Measurements from ENCODE around the gene GALNT2. TPM values are rescaled to one million over a fixed set of nuclear protein-coding genes. Genes with fewer than 3 reads are reported as not detected.

Gene GALNT2
- total RNA-seq, 2 donors from 2014 or later = 56.8 to 63.2 TPM

DNA sequence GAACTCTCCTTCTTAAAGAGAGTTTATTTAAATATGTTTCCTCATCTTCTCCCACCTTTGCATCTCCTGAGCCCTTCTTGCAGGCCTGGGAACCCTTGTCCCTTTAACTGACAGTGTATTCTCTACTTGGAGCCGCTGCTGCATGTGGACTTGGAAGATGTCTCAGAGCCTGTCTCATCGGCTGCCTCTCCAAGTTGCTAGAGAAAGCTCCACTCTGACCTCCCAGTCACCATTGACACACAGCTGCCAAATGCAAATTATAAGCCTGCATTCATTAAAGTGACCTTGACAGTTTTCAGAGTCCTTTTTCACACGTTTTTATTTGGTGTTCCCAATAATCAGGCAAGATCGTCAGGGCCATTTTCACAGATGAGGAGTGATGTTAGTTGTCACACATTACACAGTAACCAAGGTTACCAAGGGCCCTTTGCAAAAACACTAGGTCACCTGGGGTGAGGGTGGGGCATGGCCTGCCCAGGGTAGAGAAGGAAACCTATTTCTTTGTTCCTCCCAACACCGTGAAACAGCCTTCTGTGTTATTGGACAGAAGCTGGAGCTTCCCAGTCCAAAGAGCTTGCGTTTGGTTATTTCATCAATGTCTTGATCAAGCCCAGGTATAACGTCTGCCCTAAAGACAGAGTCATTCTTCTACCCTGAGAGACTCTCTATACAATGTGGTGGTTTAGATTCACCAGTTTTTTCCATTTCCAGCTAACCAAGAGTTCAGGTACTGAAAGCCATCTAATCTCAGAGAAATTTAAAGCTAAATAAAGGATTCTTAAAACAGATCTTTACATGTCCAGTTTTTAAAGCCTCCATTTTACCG lies 164.1 kb downstream of the GALNT2 start:
- ATAC-seq = peak; percentile 85
- intact Hi-C loops (cut with DNase I, micrococcal nuclease) = no loop called here
- peak; percentile 34 to 63 for DNase-seq

GRCh38 chr1:230231774-230232145 lies 164.7 kb downstream of the GALNT2 start:
- intact Hi-C loops (cut with DNase I, micrococcal nuclease) = no loop called here
- DNase-seq (peak; percentile 88), ATAC-seq (peak; percentile 98)

DNA sequence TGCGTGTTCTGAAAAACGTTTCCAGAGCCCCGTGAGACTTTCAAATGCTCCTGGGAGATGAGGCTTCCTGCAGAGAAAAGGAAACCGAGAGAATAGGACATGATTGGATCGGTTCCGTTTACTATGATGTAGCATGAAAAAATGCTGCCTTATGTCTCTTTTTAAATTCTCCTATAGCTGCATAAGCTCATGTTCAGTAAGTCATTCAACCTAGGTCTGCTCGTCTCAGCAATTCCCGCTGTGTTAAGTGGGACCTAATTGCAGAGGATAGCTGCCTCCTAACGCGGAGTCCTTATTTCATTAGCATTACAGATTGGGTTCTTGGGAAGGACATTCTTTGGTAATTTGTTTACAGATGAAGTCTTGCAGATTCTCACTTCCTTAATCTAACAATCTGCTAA lies 165.3 kb downstream of the GALNT2 start:
- ATAC-seq = no peak
- intact Hi-C loops (cut with DNase I, micrococcal nuclease) = no loop called here
- no peak for DNase-seq

GRCh38 chr1:230233786-230234185 lies 166.7 kb downstream of the GALNT2 start:
- intact Hi-C loops (cut with DNase I, micrococcal nuclease) = no loop called here
- ATAC-seq = no peak
- no peak for DNase-seq

- no peak for DNase-seq
- intact Hi-C loops (cut with DNase I, micrococcal nuclease) = no loop called here
- no peak for ATAC-seq
Observed at GRCh38 chr1:230235876-230236275, 168.8 kb downstream of the GALNT2 start.

DNA sequence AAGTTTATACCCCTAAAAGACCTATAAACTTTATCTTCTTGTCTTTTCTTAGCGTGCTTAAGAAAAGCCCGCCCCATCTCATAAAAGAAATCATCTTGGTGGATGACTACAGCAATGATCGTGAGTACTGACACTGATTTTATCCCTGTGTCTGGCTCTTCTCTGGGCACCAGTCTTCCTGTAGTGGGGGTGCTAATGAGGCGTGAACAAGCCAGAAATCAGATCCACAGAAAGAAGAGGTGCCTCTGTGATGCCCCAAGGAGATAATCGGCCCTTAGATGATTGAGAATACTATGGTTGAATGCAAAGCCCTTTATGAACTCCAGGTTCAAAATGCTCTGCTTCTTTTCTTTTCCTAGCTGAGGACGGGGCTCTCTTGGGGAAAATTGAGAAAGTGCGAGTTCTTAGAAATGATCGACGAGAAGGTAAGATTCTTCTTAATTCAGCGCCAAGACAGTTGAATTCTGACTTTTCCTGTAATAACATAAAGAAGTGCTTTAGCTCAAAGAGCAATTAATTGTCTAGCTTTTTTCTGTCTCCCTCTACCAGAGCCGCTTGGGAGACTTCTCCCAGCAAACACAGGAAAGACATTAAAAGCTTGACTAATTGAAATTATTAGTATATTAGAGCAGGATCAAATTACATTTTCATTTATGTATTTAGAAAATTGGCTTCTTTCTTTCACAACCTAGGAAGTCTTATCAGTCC lies 169.4 kb downstream of the GALNT2 start:
- ATAC-seq (no peak), DNase-seq (no peak)
- intact Hi-C loops (cut with DNase I, micrococcal nuclease) = no loop called here

DNA sequence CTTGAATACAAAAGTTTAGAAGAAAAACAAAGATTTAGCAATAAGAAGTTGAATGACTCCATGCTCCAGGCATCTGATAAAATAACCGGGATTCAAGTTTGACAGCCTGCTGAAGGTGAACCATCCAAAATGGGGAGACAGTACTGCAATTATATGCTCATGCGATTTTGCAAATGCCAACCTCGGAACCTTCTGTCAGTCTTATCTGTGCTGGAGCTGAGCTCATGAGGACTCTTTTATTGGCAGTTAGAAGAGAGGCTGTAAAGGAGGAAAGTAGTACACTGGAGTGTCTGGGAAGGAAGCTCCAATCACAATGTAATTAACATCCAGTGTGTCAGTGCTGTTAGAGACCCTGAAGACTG lies 170.0 kb downstream of the GALNT2 start:
- DNase-seq = no peak
- peak; percentile 80 for ATAC-seq
- intact Hi-C loops (cut with DNase I, micrococcal nuclease) = no loop called here

DNA sequence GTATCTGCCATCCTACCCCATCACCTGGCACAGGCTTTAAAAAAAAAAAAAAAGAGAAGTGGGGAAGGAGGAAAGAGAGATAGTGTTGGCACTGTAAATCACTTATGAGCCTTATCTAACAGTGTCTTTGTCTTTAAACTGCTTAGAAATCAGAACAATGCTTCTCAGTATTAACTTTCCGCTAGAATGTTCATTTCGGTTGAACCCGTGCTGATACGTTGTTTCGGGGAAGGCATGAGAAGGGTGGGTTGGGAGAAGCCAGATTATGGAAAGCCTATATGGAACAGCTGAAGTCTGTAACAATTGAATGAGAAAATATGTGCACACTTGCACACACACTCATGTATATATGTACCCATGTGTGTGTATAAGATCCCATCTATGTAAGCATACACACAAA lies 170.8 kb downstream of the GALNT2 start:
- intact Hi-C loops (cut with DNase I, micrococcal nuclease) = no loop called here
- ATAC-seq (no peak), DNase-seq (no peak)

DNA sequence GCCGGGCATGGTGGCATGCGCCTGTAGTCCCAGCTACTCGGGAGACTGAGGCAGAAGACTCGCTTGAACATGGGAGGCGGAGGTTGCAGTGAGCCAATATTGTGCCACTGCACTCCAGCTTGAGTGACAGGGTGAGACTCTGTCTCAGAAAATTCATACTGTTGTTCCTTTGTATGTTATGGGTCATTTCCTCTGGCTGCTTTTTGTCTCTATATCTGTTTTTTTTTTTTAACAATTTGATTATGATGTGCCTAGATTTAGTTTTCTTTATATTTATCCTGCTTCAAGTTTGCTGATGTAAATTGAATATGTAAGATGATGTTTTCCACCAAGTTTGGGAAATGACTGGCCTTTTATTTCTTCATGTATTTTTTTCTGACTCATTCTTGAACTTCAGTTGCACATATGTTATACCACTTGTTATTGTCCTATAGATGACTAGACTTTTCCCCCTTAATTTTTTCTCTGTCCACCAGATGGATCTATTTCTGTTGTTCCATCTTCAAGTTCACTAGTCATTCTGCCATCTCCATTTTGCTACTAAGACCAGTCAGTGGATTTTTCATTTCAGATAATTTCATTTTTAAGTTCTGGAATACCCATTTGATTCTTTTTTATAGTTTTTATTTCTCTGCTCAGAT lies 173.5 kb downstream of the GALNT2 start:
- DNase-seq (no peak), ATAC-seq (no peak)
- intact Hi-C loops (cut with DNase I, micrococcal nuclease) = no loop called here

DNA sequence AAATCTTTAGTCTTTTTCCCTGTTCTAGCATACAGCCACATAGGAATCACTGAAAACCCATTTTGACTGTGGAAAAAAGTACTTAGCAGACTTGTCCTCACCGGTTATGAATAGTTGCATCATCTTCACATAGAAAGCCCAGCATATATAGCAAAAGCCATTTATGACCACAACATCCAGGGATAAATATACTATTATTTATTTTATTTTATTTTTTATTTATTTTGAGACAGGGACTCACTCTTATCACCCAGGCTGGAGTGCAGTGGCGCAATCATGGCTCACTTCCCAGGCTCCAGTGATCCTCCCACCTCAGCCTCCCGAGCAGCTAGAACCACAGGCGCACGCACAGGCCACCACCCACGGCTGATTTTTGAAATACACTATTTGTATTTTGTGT lies 175.3 kb downstream of the GALNT2 start:
- intact Hi-C loops (cut with DNase I, micrococcal nuclease) = no loop called here
- ATAC-seq = no peak
- DNase-seq = no peak

GRCh38 chr1:230243146-230243545 lies 176.1 kb downstream of the GALNT2 start:
- intact Hi-C loops (cut with DNase I, micrococcal nuclease) = no loop called here
- no peak for ATAC-seq
- DNase-seq = no peak

- ATAC-seq = no peak
- intact Hi-C loops (cut with DNase I, micrococcal nuclease) = no loop called here
- no peak for DNase-seq
Observed at GRCh38 chr1:230243583-230244353, 176.7 kb downstream of the GALNT2 start.

DNA sequence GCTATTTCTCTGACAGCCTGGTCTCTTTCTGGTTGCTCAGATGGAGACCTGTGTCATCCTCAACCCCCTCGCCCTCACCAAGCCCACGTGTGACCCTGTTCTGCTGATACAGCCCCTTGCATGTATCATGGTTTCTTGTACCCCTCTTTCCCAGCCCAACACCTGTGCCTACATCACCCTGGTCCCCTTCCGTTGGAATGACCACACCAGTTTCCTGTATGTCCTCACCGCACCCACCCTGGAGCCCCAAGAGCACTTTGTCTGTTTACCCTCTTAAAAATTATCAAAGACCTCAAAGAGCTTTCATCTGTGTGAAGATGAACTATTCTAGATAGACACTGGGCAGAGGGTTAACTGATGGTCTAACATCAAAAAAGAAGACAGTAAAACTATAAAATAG lies 179.5 kb downstream of the GALNT2 start:
- no peak for DNase-seq
- intact Hi-C loops (cut with DNase I, micrococcal nuclease) = no loop called here

DNA sequence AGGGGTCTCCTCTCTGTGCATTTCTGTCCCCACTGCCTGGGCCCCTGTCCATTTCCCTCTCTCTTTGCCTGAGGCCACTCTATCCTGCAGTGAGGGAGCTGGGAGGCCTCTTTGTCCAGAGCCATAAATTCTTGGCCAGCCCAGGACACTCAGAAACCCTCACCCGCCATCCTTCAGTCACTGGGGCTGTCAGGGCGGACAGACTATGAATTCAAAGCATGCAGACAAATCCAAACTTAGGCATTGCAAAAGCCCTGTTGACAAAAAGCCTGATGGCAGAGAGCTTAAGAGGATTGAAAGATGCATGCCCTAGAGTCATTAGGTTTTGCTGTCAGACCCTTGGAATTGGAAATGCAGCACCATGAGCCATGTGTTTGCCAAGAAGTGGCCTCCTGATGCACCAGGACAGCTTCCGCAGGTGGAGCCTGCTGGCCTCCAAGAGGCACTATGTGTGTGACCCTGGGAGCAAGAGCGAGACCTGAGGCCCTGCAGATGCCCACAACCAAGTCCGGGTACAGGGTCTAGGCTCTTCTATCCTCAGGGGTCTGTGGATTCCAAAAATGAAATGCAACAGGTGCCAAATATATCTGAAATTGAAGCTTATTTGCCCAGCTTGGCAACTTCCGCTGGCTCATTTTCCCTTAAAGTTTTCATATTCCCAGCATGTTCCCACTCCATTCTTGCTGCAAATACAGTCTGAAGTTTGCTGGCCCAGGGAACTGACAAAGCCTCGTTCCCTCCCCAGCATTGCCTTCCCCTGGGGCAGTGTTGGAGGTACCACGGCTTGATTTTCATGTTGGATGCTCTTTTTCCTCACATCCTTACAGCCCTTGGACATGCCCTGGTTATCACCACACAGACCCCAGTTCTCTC lies 181.2 kb downstream of the GALNT2 start:
- ATAC-seq (no peak), DNase-seq (no peak)
- intact Hi-C loops (cut with DNase I, micrococcal nuclease) = no loop called here

More for the DNA sequence above, 179.5 kb downstream of the GALNT2 start:
- no peak for ATAC-seq

GRCh38 chr1:230248889-230249270 lies 181.8 kb downstream of the GALNT2 start:
- no peak for DNase-seq
- no peak for ATAC-seq
- intact Hi-C loops (cut with DNase I, micrococcal nuclease) = no loop called here

DNA sequence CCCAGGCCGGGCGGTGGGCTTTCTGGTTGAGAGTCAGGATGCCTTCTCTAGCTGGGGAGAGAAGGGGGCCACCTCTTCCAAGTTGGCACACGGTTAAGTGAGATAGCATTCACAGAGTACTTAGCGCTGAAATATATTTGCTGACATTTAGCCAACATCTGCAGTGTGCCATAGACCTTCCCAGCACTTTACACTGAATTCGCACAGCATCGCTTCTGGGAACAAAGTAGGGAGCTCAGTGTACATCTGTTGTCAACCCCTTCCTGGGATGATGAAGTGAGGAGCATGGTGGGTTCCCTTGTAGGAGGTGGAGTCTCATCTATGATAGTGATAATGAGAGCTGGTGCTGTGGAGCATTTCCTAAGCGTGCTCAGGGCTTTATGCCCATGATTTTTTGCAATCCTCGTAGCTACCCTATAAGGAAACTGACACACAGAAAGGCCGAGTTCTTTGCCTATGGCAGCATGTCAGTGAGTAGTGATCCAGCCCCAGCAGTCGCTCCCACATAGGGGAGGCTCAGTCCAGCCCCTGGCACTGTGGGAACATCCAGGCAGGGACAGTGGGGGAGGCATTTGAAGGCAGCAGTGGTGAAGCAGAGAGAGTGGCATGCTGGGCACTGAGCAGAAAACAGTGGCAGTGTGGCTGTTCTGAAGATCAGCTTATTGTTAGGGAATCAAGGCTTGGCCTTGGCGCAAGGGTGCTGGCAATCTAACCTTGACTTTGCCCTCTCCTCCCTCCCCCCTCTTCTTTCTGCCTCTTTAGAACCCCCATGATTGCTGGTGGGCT lies 182.8 kb downstream of the GALNT2 start:
- intact Hi-C loops (cut with DNase I, micrococcal nuclease) = no loop called here
- ATAC-seq = no peak
- DNase-seq = no peak

GRCh38 chr1:230250666-230251065 lies 183.6 kb downstream of the GALNT2 start:
- intact Hi-C loops (cut with DNase I, micrococcal nuclease) = no loop called here
- no peak for DNase-seq
- no peak for ATAC-seq

All from left colon (tissue), 2 donors.